ENCODE data around the gene KCNG4.

The KCNG4 gene

GRCh38 chr16:84182680-84183571, 56.9 kb downstream of the KCNG4 start:
- no peak for DNase-seq (ENCODE audit: low spot score)

GRCh38 chr16:84182104-84182503, 57.7 kb downstream of the KCNG4 start:
- no peak for DNase-seq (ENCODE audit: low spot score)

GRCh38 chr16:84181144-84181915, 58.5 kb downstream of the KCNG4 start:
- DNase-seq (ENCODE audit: low spot score), result no peak

GRCh38 chr16:84180519-84181140, 59.2 kb downstream of the KCNG4 start:
- DNase-seq (ENCODE audit: low spot score), result no peak

- DNase-seq (ENCODE audit: low spot score), result no peak
Measured at GRCh38 chr16:84179612-84180320, 60.0 kb downstream of the KCNG4 start.

GRCh38 chr16:84178892-84179611, 60.8 kb downstream of the KCNG4 start:
- no peak for DNase-seq (ENCODE audit: low spot score)

GRCh38 chr16:84178146-84178765, 61.6 kb downstream of the KCNG4 start:
- no peak for DNase-seq (ENCODE audit: low spot score)

- peak; percentile 52 for DNase-seq (ENCODE audit: low spot score)
Measured at GRCh38 chr16:84177741-84178073, 62.1 kb downstream of the KCNG4 start.

- no peak for DNase-seq (ENCODE audit: low spot score)
Measured at GRCh38 chr16:84176192-84177053, 63.4 kb downstream of the KCNG4 start.

GRCh38 chr16:84175350-84176081, 64.3 kb downstream of the KCNG4 start:
- peak; percentile 82 for DNase-seq (ENCODE audit: low spot score)

- no peak for DNase-seq (ENCODE audit: low spot score)
Measured at GRCh38 chr16:84174396-84174795, 65.4 kb downstream of the KCNG4 start.

GRCh38 chr16:84169765-84170310, 70.0 kb downstream of the KCNG4 start:
- no peak for DNase-seq (ENCODE audit: low spot score)

Measured in AG08396 (cell line).